Sigmoid colon (tissue), 4 donors: ENCODE data around the gene COMMD7.

ENCODE experiments used
- CTCF ChIP-seq, 4 experiments: fragments of 450-650 bp in 3 of 4; fragments of 200-600 bp in 1 of 4; IDR thresholded peaks; one replicate each; pipeline ENCODE4 v1.5.1; 2016 to 2019; ENCODE audit warnings: antibody characterized with exemption in 4 of 4, mild to moderate bottlenecking in 3 of 4, moderate library complexity in 2 of 4
- EP300 ChIP-seq, 4 donors: sonication (generic); formaldehyde crosslinking; IDR thresholded peaks; one replicate each; pipeline ENCODE4 v1.6.1; 2017; ENCODE audit warnings: antibody characterized with exemption in 4 of 4
- POLR2A ChIP-seq, 2 donors: fragments of 450-650 bp; IDR thresholded peaks; one replicate each; pipeline ENCODE4 v1.6.1; 2016; ENCODE audit warnings: antibody characterized with exemption in 2 of 2, mild to moderate bottlenecking in 2 of 2, moderate library complexity in 2 of 2
- POLR2AphosphoS5 ChIP-seq, 4 donors: sonication (generic); formaldehyde crosslinking; IDR thresholded peaks; one replicate each; pipeline ENCODE4 v1.6.1; 2017; ENCODE audit warnings: antibody characterized with exemption in 4 of 4

GRCh38 chr20:32663335-32664011, 79.8 kb downstream of the COMMD7 start:
- no peak for TF ChIP-seq CTCF (IDR thresholded peaks at IDR 0.05)
- TF ChIP-seq POLR2A (IDR thresholded peaks at IDR 0.05): no peak
- TF ChIP-seq EP300 (IDR thresholded peaks at IDR 0.05): no peak
- no peak for TF ChIP-seq POLR2AphosphoS5 (IDR thresholded peaks at IDR 0.05)
